HG02852 (cell line): ENCODE data around the gene CD300LD.

ENCODE experiments used
- ATAC-seq: cut with Tn5 transposase; IDR thresholded peaks from one replicate; pipeline ENCODE4 v1.9.1; 2021; ENCODE audit warnings: mild to moderate bottlenecking, moderate library complexity; ENCODE audit not compliant: unreplicated experiment

Gene CD300LD

DNA sequence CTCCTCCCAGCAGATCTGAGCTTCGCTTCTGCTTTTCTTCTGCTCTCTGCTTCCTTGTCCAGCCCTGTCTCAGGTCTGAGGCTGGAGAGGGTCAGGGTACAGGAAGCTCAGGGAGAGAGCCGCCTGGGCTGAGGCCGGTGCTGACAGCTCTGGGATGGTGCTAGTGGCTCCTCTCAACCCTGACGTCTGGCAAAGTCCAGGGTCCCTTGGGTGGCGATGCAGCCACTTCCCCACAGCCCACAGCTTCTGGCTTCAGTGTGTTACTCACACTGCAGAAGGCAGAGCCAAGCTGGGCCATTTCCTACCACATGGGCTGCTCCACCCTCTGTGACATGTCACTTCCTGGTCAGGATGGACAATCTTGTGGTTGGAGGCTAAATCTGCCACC lies 46.2 kb downstream of the CD300LD start, which contains the start of gene CD300C:
Gene CD300C (minus strand): TSS at position 273 of the 388 bp plus-strand sequence. CDS start 333 bp downstream, outside the sequence.
- ATAC-seq, result no peak

DNA sequence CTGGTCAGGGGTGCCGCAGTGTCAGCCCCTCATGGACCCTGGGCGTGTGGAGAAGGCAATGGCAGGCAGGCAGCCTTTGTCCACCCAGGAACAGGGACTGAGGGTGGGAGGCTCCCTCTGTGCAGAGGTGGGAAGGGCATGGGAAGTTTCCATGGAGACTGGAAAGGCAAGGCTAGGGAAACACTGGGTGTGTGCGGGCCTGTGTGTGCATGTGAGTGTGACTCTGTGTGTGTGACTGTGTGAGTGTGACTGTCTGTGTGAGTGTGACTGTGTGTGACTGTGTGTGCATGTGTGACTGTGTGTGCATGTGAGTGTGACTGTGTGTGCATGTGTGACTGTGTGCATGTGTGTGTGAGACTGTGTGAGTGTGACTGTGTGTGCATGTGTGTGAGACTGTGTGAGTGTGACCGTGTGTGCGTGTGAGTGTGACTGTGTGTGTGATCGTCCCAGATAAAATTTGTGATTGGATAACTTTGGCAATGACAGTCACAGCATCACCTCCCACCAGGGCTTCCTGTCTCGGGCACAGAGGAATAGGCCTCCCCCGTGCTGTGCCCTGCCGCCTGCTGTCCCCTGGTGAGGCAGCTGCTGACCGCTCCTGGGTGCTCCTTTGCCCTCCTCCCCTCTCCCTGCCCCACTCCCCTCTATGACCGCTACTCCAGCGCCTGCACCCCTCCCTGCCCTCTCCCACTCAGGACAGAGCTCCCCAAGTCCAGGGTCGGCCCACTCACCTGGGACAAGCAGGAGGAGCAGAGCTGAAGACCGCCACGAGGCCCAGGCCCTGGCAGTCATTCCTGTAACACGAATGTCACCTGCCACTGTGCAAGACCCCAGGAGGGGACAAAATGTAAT lies 46.9 kb downstream of the CD300LD start:
- no peak for ATAC-seq

- no peak for ATAC-seq
Observed at GRCh38 chr17:74543891-74544760, 48.0 kb downstream of the CD300LD start.

- no peak for ATAC-seq
Observed at GRCh38 chr17:74543406-74543805, 48.7 kb downstream of the CD300LD start.

DNA sequence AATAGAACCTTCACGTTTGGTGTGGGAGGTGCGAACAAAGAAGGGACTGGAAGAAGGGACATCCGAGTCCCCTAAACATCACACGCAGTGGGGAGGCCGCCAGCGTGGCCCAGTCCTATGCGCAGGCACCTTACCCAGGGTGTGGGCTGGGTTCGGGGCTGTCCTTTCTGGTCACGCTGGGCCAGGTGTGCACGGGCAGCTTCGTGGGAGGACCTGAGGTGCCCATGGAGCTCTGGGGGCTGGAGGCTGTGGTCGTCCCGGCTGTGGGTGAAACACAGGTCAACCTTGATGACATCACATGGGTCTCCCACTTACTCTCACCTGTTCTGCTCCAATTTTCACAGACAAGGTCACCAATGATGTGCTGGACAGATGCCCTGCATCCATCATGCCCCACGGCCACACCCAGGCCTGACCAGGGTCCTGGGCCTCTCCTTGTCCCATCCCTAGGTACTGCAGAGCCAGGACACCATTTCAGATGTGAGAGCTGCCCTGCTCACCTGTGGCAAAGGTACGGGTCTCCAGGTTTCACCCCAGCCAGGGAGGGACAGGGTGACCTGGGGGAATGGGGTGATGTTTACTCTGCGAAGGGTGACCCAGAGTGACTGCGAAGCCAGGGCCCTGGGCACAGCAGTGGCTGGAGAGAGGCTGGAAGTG lies 49.2 kb downstream of the CD300LD start:
- ATAC-seq, result no peak

DNA sequence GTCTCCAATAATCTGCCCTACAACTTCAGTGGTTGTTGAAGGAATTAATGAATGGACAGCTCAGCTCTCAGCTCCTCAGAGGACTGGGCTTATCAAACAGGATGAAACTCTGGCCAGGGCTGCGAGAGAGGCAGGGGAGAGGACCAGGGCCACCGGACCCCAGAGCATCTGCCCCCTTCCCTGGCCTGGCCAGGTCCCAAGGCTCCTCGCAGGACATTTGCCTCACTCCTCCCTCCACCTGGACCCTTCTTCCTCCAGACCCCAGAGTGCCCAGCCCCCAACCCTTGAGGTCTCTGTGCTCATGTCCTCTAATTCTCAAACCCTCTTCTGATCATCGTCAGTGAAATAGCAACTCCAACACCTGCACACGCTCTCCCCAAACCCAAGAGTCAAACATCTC lies 49.9 kb downstream of the CD300LD start:
- ATAC-seq, result no peak

DNA sequence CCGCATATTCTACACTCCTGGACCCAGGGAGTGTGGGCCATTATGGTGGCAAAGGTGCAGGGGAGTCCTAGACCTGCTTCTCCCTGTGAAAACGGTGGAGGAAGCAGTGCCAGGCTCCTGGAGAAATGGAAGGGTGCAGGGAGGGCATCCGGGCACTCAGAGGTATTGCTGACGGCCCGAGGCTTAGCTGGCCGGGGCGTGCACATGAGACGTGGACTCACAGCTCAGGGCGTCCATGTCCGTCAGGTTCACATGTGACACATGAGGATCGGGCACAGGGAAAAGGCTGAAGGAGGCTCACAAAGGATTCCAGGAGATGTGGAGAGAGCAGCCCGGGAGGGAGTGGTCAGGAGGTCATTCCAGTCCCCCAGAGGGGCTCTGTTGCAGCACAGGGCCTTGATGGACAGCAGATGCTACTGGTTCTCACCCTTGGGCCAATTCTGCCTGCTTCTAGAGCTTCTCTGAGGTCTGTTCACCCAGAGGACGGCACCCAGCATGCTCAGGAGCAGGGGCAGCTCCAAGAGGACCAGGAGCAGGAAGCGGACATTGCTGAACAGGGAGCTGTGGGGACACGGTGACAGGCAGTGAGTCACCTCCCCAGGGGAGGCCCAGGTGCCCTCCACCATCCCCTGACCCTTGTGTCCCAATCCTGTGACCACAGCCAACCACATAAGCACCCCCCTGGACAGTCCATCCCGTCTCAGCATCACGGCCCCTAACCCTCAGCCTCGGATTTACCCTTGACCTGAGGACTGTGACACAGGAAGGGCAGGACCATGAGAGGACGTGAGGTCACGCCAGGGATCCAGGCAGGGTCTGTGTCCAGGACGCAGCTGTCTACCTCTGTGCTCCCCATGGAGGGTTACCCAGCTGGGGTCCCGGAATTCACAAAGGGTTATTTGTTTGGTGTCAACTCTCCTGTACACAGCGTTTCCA lies 50.6 kb downstream of the CD300LD start:
- no peak for ATAC-seq

DNA sequence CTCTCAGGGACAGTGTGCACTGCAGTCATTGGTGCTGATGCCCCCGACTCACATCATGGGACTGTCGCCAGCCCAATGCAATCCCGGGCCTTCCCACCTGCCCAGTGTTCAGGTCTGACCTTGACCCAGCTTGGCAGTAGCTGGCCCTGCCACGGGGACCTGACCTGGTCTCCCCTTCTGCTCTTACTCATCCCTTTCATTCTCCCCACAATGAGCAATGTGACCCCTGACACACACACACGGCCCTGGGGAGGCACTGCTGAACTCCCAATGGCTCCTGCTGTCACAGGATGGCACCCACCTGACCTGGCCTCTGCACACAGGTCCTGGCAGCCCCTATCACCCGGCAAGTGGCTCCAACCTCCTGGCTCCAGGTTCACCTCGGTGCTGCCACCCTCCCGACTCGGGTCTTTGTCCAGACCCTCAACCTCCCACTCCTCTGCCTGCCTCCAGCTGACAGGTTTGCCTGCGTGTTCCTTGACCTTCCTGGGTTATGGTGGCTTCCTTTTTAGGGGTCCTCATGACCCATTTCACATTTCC lies 52.7 kb downstream of the CD300LD start:
- ATAC-seq, result no peak

DNA sequence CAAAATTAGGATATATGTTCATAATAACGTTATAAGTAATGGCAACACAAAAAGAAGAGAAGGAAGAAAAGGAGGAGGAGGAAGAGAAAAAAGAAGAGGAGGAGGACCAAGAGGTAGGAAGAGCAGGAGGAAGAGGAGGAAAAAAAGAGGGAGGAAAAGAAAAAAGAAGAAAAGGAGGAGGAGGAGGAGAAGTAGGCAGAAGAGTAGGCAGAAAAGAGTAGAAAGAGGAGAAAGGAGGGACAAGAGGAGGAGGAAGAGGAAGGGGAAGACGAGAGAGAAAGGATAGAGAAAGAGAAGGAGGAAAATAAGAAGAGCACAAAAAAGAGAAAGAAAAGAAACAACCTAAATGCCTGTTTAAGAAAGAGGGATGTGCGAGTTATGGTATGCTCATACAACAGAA lies 55.2 kb downstream of the CD300LD start:
- no peak for ATAC-seq

- ATAC-seq, result no peak
Observed at GRCh38 chr17:74532115-74532514, 60.0 kb downstream of the CD300LD start.

DNA sequence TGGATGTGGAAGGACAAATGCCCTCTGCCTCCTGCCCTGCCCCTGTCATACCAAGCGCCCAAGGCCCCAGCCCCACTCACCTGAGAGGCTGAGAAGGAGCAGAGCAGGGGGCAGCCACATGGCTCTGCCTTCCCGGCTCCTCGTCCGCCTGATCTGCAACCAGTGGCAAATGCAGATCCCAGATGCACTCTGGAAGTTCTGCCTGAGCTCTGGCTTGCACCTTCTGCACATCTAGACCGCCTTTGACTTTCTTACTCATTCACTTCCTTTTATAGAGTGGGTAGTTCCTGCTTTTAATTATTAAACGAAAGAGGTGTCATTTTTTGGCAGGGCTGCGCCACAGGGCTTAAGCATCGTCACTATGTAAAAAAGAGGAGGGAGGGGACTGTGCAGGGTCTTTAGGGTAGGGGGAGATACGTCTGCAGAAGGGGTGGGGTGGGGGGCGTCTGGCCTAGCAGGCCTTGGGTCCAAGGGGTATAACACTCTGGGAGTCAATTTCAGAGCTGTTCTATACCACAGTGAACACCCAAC lies 60.8 kb downstream of the CD300LD start, which contains the start of gene CD300LB:
Gene CD300LB (minus strand): TSS at position 245 of the 531 bp plus-strand sequence. CDS start 125 bp downstream, at position 120.
- no peak for ATAC-seq

GRCh38 chr17:74530831-74531150 lies 61.3 kb downstream of the CD300LD start:
- ATAC-seq, result no peak
